Astrocyte of the spinal cord (primary cell): ENCODE data around the gene TAPT1.

Source experiments
- DNase-seq: peaks from one replicate; pipeline ENCODE4 v3.0.0; 2011; ENCODE audit warnings: low read depth, low spot score
- H3K4me3 ChIP-seq: 2 replicates; pipeline ENCODE4 v1.5.1; 2011; ENCODE audit warnings: low read depth, mild to moderate bottlenecking, low read length, moderate library complexity
- CTCF ChIP-seq: IDR thresholded peaks from 2 replicates; pipeline ENCODE4 v1.5.1; 2012; ENCODE audit warnings: low read depth, mild to moderate bottlenecking, low read length, inconsistent platforms
- in situ Hi-C: cut with HindIII; loops from 2 replicates; pipeline ENCODE4 v1.10.0; 2017; ENCODE audit warnings: low sequenced_read_pairs

Gene TAPT1

GRCh38 chr4:16117164-16117563 lies 109.1 kb downstream of the TAPT1 start:
- DNase-seq, result no peak

GRCh38 chr4:16116493-16116990 lies 109.7 kb downstream of the TAPT1 start:
- no peak for DNase-seq
- in situ Hi-C loops, result no loop called here
- TF ChIP-seq CTCF, result no peak
- no peak overlapping the region for H3K4me3 ChIP-seq

More at GRCh38 chr4:16117164-16117563, 109.1 kb downstream of the TAPT1 start:
- no peak overlapping the region for H3K4me3 ChIP-seq
- in situ Hi-C loops, result no loop called here
- no peak for TF ChIP-seq CTCF

GRCh38 chr4:16116019-16116418 lies 110.3 kb downstream of the TAPT1 start:
- in situ Hi-C loops, result no loop called here
- DNase-seq, result no peak
- TF ChIP-seq CTCF, result no peak
- H3K4me3 ChIP-seq, result no peak overlapping the region

GRCh38 chr4:16114546-16114945 lies 111.7 kb downstream of the TAPT1 start:
- H3K4me3 ChIP-seq, result no peak overlapping the region
- TF ChIP-seq CTCF, result no peak
- in situ Hi-C loops, result no loop called here
- DNase-seq, result no peak

GRCh38 chr4:16113741-16114140 lies 112.5 kb downstream of the TAPT1 start:
- in situ Hi-C loops, result no loop called here
- no peak overlapping the region for H3K4me3 ChIP-seq
- DNase-seq, result no peak
- TF ChIP-seq CTCF, result no peak

- no peak for TF ChIP-seq CTCF
- H3K4me3 ChIP-seq, result no peak overlapping the region
- in situ Hi-C loops, result no loop called here
These were observed 114.7 kb downstream of the TAPT1 start for GRCh38 chr4:16111533-16111932.

More at GRCh38 chr4:16111533-16111932, 114.7 kb downstream of the TAPT1 start:
- no peak for DNase-seq
